ENCODE results near the gene THOC2. TPM values are rescaled to one million over a fixed set of nuclear protein-coding genes. Genes with fewer than 3 reads are reported as not detected.

THOC2 gene
- total and polyA plus RNA-seq, 2 of the 8 experiments (the other 6 are each of a cell fraction or from before 2014, with no cell fraction given) = 32.7 to 68.8 TPM

- no peak for TF ChIP-seq CHD7 (IDR thresholded peaks at IDR 0.05; ENCODE audit: insufficient replicate concordance, low read length)
- no peak for TF ChIP-seq SP2 (IDR thresholded peaks at IDR 0.05; ENCODE audit: low read length)
- no peak for TF ChIP-seq CEBPB (IDR thresholded peaks at IDR 0.05; ENCODE audit: low read depth, low read length)
- TF ChIP-seq E2F6 (IDR thresholded peaks at IDR 0.05) = no peak
- TF ChIP-seq RNF2 (IDR thresholded peaks at IDR 0.05; ENCODE audit: borderline replicate concordance, low read depth, low read length, missing control alignments, poor library complexity, severe bottlenecking) = no peak
- TF ChIP-seq HDAC6 (IDR thresholded peaks at IDR 0.05; ENCODE audit: low read depth, low read length) = no peak
- no peak for TF ChIP-seq PHF8 (conservative IDR thresholded peaks at IDR 0.05; ENCODE audit: low read depth, low read length)
- TF ChIP-seq EP300 (IDR thresholded peaks at IDR 0.05; ENCODE audit: borderline replicate concordance in 1 of 2, low read depth in 2 of 2, low read length in 2 of 2) = no peak
These were observed 129.4 kb downstream of the THOC2 start (continued) for GRCh38 chrX:123603491-123603890.
